Keratinocyte (primary cell): ENCODE data around the gene ACTG1. TPM values are rescaled to one million over a fixed set of nuclear protein-coding genes. Genes with fewer than 3 reads are reported as not detected.

Experiments used
- DNase-seq: peaks from one replicate; pipeline ENCODE4 v3.0.0-alpha.2; 2011; ENCODE audit warnings: low read depth, missing footprints, low spot score
- FAIRE-seq: peaks from 2 replicates; lab custom pipeline; 2011; peaks lifted over from hg19 to GRCh38; lab: Jason Lieb, UNC
- H2AFZ ChIP-seq: 2 replicates; pipeline ENCODE4 v1.6.0; 2012; ENCODE audit warnings: low read length, control low read depth, inconsistent platforms; ENCODE audit not compliant: control insufficient read depth
- H3K27ac ChIP-seq: 2 replicates; pipeline ENCODE4 v1.5.1; 2011; ENCODE audit warnings: low read length; ENCODE audit not compliant: control insufficient read depth, insufficient read depth
- H3K27me3 ChIP-seq: 3 replicates; pipeline ENCODE4 v1.6.0; 2011; ENCODE audit warnings: low read length; ENCODE audit not compliant: control insufficient read depth, insufficient read depth; ENCODE audit errors: extremely low read depth
- H3K36me3 ChIP-seq, 2 experiments: 2 replicates in 1 of 2; 3 replicates in 1 of 2; pipeline ENCODE4 v1.5.1; 2011; ENCODE audit warnings: low read length in 2 of 2, mild to moderate bottlenecking in 1 of 2; ENCODE audit not compliant: control insufficient read depth in 2 of 2, insufficient read depth in 2 of 2; ENCODE audit errors: extremely low read depth in 1 of 2
- H3K4me1 ChIP-seq: 3 replicates; pipeline ENCODE4 v1.5.1; 2011; ENCODE audit warnings: low read length; ENCODE audit not compliant: control insufficient read depth, insufficient read depth; ENCODE audit errors: extremely low read depth
- H3K4me2 ChIP-seq: 3 replicates; pipeline ENCODE4 v1.6.0; 2011; ENCODE audit warnings: low read depth, low read length; ENCODE audit not compliant: control insufficient read depth, insufficient read depth; ENCODE audit errors: extremely low read depth
- H3K4me3 ChIP-seq, 3 experiments: fragments of 200-600 bp in 1 of 3; sonication (generic) in 1 of 3; 2 replicates in 2 of 3; 3 replicates in 1 of 3; pipeline ENCODE4 v1.5.1; 2011 to 2016; ENCODE audit warnings: low read length in 3 of 3, mild to moderate bottlenecking in 3 of 3, control low read depth in 2 of 3, inconsistent platforms in 1 of 3, low read depth in 1 of 3, mixed read lengths in 1 of 3, mixed run types in 1 of 3, moderate library complexity in 1 of 3; ENCODE audit not compliant: control insufficient read depth in 2 of 3, insufficient read depth in 2 of 3; ENCODE audit errors: extremely low read depth in 1 of 3
- H3K79me2 ChIP-seq: 2 replicates; pipeline ENCODE4 v1.6.0; 2012; ENCODE audit warnings: low read length; ENCODE audit not compliant: control insufficient read depth, insufficient read depth
- H3K9ac ChIP-seq: 3 replicates; pipeline ENCODE4 v1.6.0; 2011; ENCODE audit warnings: low read length; ENCODE audit not compliant: control insufficient read depth, insufficient read depth; ENCODE audit errors: extremely low read depth
- H3K9me1 ChIP-seq: 3 replicates; pipeline ENCODE4 v1.6.0; 2011; ENCODE audit warnings: low read length; ENCODE audit not compliant: control insufficient read depth, insufficient read depth; ENCODE audit errors: extremely low read depth
- H3K9me3 ChIP-seq: 2 replicates; pipeline ENCODE4 v1.5.1; 2012; ENCODE audit warnings: low read depth, low read length; ENCODE audit not compliant: control insufficient read depth
- H4K20me1 ChIP-seq: 3 replicates; pipeline ENCODE4 v1.6.0; 2011; ENCODE audit warnings: low read length; ENCODE audit not compliant: control insufficient read depth, insufficient read depth; ENCODE audit errors: extremely low read depth
- CTCF ChIP-seq, 3 experiments: IDR thresholded peaks in 1 of 3; conservative IDR thresholded peaks in 1 of 3; optimal IDR thresholded peaks in 1 of 3; 2 replicates in 2 of 3; 3 replicates in 1 of 3; pipeline versions ENCODE3 to v1.5.1; 2011; ENCODE audit warnings: low read length in 3 of 3, mild to moderate bottlenecking in 3 of 3, moderate library complexity in 2 of 3, control low read depth in 1 of 3, inconsistent platforms in 1 of 3; ENCODE audit not compliant: insufficient read depth in 2 of 3; ENCODE audit errors: extremely low read depth in 1 of 3
- EZH2 ChIP-seq: IDR thresholded peaks from one replicate; pipeline ENCODE4 v1.6.1; 2012; ENCODE audit warnings: inconsistent platforms, mild to moderate bottlenecking, low read length, moderate library complexity
- dilution Hi-C: fragments of 300-500 bp; cut with MboI; formaldehyde crosslinking; loops from one replicate; pipeline ENCODE4 v1.7.0; 2020; ENCODE audit warnings: low sequenced_read_pairs; ENCODE audit not compliant: extremely low pct_ligation_motif_present
- polyA plus RNA-seq, 5 experiments: library from polyadenylated mRNA; depleted of rRNA in 3 of 5; stranded (reverse) in 3 of 5; stranded (forward) in 1 of 5; unstranded in 1 of 5; fragments of >200 nt; gene quantifications; 1 replicate in 1 of 5; 2 replicates in 3 of 5; 3 replicates in 1 of 5; pipeline versions ENCODE4 v1.2.1 to v1.2.3, GENCODE V29; 2011 to 2012; ENCODE audit warnings: missing spikeins in 2 of 5, low read depth in 1 of 5, low replicate concordance in 1 of 5

ACTG1 gene
- polyA plus RNA-seq, 1 donor (not counting 4 experiments of a cell fraction or from before 2014, with no cell fraction given): 1,867 TPM

DNA sequence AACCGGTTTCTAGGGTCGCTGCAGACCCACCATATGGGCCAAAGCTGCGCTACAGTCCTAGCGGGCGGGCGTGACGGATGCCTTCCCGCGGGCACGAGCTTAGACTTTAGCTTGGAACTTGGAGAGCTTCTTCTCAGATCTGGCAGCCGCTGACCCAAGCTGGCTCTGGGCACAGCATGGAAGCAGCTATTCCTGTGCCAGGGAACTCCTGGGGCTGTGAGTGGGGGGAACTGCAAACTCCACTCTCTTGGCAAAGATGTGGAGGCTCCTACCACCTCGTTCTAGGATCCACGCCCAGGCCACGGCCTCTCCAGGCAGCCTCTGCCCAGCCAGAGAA, 30.7 kb upstream of the ACTG1 start:
- TF ChIP-seq EZH2: no peak
- TF ChIP-seq CTCF (optimal IDR thresholded peaks at IDR 0.05 in 1 of 3, IDR thresholded peaks at IDR 0.05 in 1 of 3, conservative IDR thresholded peaks at IDR 0.05 in 1 of 3; ENCODE audit: extremely low read depth in 1 of 3, insufficient read depth in 2 of 3, low read length in 3 of 3): no peak
- Histone ChIP-seq H3K4me1 (no peaks in the 10 kb centered on the region), H2AFZ (no peak overlapping the region), H3K9me3 (no peaks in the 10 kb centered on the region), H3K9me1 (no peaks in the 10 kb centered on the region), H3K9ac (no peak overlapping the region), H3K4me2 (no peak overlapping the region), H4K20me1 (peaks cover 3% of the 10 kb centered on the region), H3K27me3 (no peaks in the 10 kb centered on the region), H3K36me3 (peaks cover 24 to 35% of the 10 kb centered on the region in 2 experiments), H3K4me3 (no peak overlapping the region), H3K27ac (no peak overlapping the region), H3K79me2 (no peaks in the 10 kb centered on the region)
- dilution Hi-C loops: no loop called here
- DNase-seq (no peak), FAIRE-seq (no peak)

GRCh38 chr17:81542431-81543338, 30.1 kb upstream of the ACTG1 start:
- dilution Hi-C loops: no loop called here
- Histone ChIP-seq H3K79me2 (no peaks in the 10 kb centered on the region), H3K27ac (no peak overlapping the region), H3K4me1 (no peaks in the 10 kb centered on the region), H3K9ac (no peak overlapping the region), H4K20me1 (peaks cover 5% of the 10 kb centered on the region), H3K9me3 (no peaks in the 10 kb centered on the region), H3K36me3 (peaks cover 27 to 30% of the 10 kb centered on the region in 2 experiments), H3K9me1 (no peaks in the 10 kb centered on the region), H3K27me3 (peaks cover 1% of the 10 kb centered on the region), H3K4me2 (no peak overlapping the region), H2AFZ (no peak overlapping the region), H3K4me3 (no peak overlapping the region)
- no peak for TF ChIP-seq EZH2
- no peak for TF ChIP-seq CTCF (optimal IDR thresholded peaks at IDR 0.05 in 1 of 3, IDR thresholded peaks at IDR 0.05 in 1 of 3, conservative IDR thresholded peaks at IDR 0.05 in 1 of 3; ENCODE audit: extremely low read depth in 1 of 3, insufficient read depth in 2 of 3, low read length in 3 of 3)
- DNase-seq (no peak), FAIRE-seq (no peak)
